Caki2 (cell line): ENCODE measurements around the gene COPS6. TPM values are rescaled to one million over a fixed set of nuclear protein-coding genes. Genes with fewer than 3 reads are reported as not detected.

Experiments used
- DNase-seq: peaks from one replicate; pipeline ENCODE4 v3.0.0-alpha.2; 2015; ENCODE audit warnings: low read depth
- in situ Hi-C: cut with HindIII; loops from 2 replicates; pipeline ENCODE4 v1.10.0; 2016; ENCODE audit warnings: low sequenced_read_pairs, low pct_unique_long_range_greater_than_20kb, mixed read lengths
- total RNA-seq: library from RNA; depleted of rRNA; stranded (reverse); fragments of >200 nt; shearing (Covaris generic); gene quantifications from 2 replicates; pipeline ENCODE4 v1.2.3, GENCODE V29; 2014; ENCODE audit warnings: low replicate concordance; rRNA removed

COPS6 gene
- 91.2 and 92.5 TPM in 2 replicates for total RNA-seq

- DNase-seq, result peak; percentile 74
- in situ Hi-C loops, result no loop called here
These were observed at the start of gene COPS6 for GRCh38 chr7:100088621-100089457. Gene COPS6, plus strand, starts transcription at chr7:100088969. Its CDS starts 22 bp downstream, at chr7:100088991.

- no peak for DNase-seq
- in situ Hi-C loops, result no loop called here
These were observed 48.2 kb upstream of the COPS6 start for GRCh38 chr7:100040575-100040974.

GRCh38 chr7:100044718-100045117 lies 44.1 kb upstream of the COPS6 start:
- in situ Hi-C loops, result no loop called here
- DNase-seq, result no peak

- DNase-seq, result no peak
- in situ Hi-C loops, result no loop called here
These were observed 40.1 kb upstream of the COPS6 start for GRCh38 chr7:100048680-100049079.

GRCh38 chr7:100049441-100050291 lies 39.1 kb upstream of the COPS6 start, which contains the start of gene ZSCAN21:
Gene ZSCAN21, plus strand, starts transcription at chr7:100049774. Its CDS starts 7,233 bp downstream, at chr7:100057007.
- DNase-seq, result peak; percentile 78
- in situ Hi-C loops, result no loop called here

GRCh38 chr7:100051611-100052010 lies 37.2 kb upstream of the COPS6 start:
- in situ Hi-C loops, result no loop called here
- DNase-seq, result no peak

GRCh38 chr7:100053215-100053614 lies 35.6 kb upstream of the COPS6 start:
- in situ Hi-C loops, result no loop called here
- DNase-seq, result peak; percentile 39

GRCh38 chr7:100057006-100057405 lies 31.8 kb upstream of the COPS6 start:
- in situ Hi-C loops, result no loop called here
- no peak for DNase-seq

GRCh38 chr7:100059251-100059739 lies 29.5 kb upstream of the COPS6 start:
- in situ Hi-C loops, result no loop called here
- DNase-seq, result no peak

- DNase-seq, result no peak
- in situ Hi-C loops, result no loop called here
These were observed 27.1 kb upstream of the COPS6 start for GRCh38 chr7:100061518-100062193.

- in situ Hi-C loops, result no loop called here
These were observed 25.4 kb upstream of the COPS6 start for GRCh38 chr7:100063376-100063775.

GRCh38 chr7:100064162-100064561 lies 24.6 kb upstream of the COPS6 start:
- no peak for DNase-seq
- in situ Hi-C loops, result no loop called here

More at GRCh38 chr7:100063376-100063775, 25.4 kb upstream of the COPS6 start:
- no peak for DNase-seq

- no peak for DNase-seq
- in situ Hi-C loops, result no loop called here
These were observed 23.1 kb upstream of the COPS6 start for GRCh38 chr7:100065452-100066186.

GRCh38 chr7:100066953-100067352 lies 21.8 kb upstream of the COPS6 start:
- DNase-seq, result no peak

GRCh38 chr7:100069991-100070390 lies 18.8 kb upstream of the COPS6 start:
- in situ Hi-C loops, result no loop called here
- DNase-seq, result no peak

More at GRCh38 chr7:100066953-100067352, 21.8 kb upstream of the COPS6 start:
- in situ Hi-C loops, result no loop called here

GRCh38 chr7:100071018-100071723 lies 17.6 kb upstream of the COPS6 start:
- DNase-seq, result peak; percentile 38
- in situ Hi-C loops, result no loop called here

- in situ Hi-C loops, result no loop called here
- DNase-seq, result no peak
These were observed 16.3 kb upstream of the COPS6 start for GRCh38 chr7:100072462-100072861.
